Activated CD4-positive, alpha-beta T cell treated with anti-CD3 and anti-CD28 coated beads, Interleukin-2, amount 50 U/mL, for 24 hours (primary cell): ENCODE results near the gene ZNF554.
"Not testable (repeated sequence)": the region's sequence is repeated elsewhere in the genome, so short reads cannot be mapped to it uniquely, and the experiment has no call there.

Experiments
- DNase-seq, 2 donors: peaks; one replicate each; pipeline ENCODE4 v3.0.0-alpha.2; 2020; ENCODE audit warnings: low read depth in 1 of 2, low spot score in 1 of 2

ZNF554 gene

GRCh38 chr19:2790557-2791271 is 29.0 kb upstream of the ZNF554 start:
- no peak for DNase-seq

GRCh38 chr19:2791440-2791839 is 28.2 kb upstream of the ZNF554 start:
- DNase-seq, result no peak

- DNase-seq, result no peak
Observed at GRCh38 chr19:2791876-2792275, 27.8 kb upstream of the ZNF554 start.

GRCh38 chr19:2792666-2793065 is 27.0 kb upstream of the ZNF554 start:
- DNase-seq, result not testable (repeated sequence)

GRCh38 chr19:2793126-2793525 is 26.5 kb upstream of the ZNF554 start:
- DNase-seq, result no peak

- DNase-seq, result no peak
Observed at GRCh38 chr19:2793577-2793976, 26.1 kb upstream of the ZNF554 start.

- DNase-seq, result no peak
Observed at GRCh38 chr19:2795827-2796658, 23.6 kb upstream of the ZNF554 start.

- no peak for DNase-seq
Observed at GRCh38 chr19:2796659-2797266, 22.9 kb upstream of the ZNF554 start.

GRCh38 chr19:2797280-2797679 is 22.4 kb upstream of the ZNF554 start:
- DNase-seq, result no peak

GRCh38 chr19:2798158-2798685 is 21.4 kb upstream of the ZNF554 start:
- DNase-seq, result no peak

- no peak for DNase-seq
Observed at GRCh38 chr19:2798733-2799132, 20.9 kb upstream of the ZNF554 start.

- no peak for DNase-seq
Observed at GRCh38 chr19:2799273-2800020, 20.2 kb upstream of the ZNF554 start.

- no peak for DNase-seq
Observed at GRCh38 chr19:2800506-2800905, 19.2 kb upstream of the ZNF554 start.

- no peak for DNase-seq
Observed at GRCh38 chr19:2802826-2803225, 16.8 kb upstream of the ZNF554 start.

GRCh38 chr19:2803486-2804155 is 16.0 kb upstream of the ZNF554 start:
- DNase-seq, result no peak

GRCh38 chr19:2804156-2805004 is 15.3 kb upstream of the ZNF554 start:
- no peak for DNase-seq

- DNase-seq, result no peak
Observed at GRCh38 chr19:2805261-2805900, 14.3 kb upstream of the ZNF554 start.

- DNase-seq, result no peak
Observed at GRCh38 chr19:2805991-2806649, 13.5 kb upstream of the ZNF554 start.
